ENCODE results near the gene TRA2A.

GRCh38 chr7:23475576-23475839 lies 56.3 kb downstream of the TRA2A start:
- no peak for TF ChIP-seq CTCF (conservative IDR thresholded peaks at IDR 0.05; ENCODE audit: low read depth, low read length)
- no peak for TF ChIP-seq EZH2phosphoT487 (IDR thresholded peaks at IDR 0.05; ENCODE audit: borderline replicate concordance, low read length)
- no peak for TF ChIP-seq EZH2 (IDR thresholded peaks at IDR 0.05; ENCODE audit: low read length, unreplicated experiment)
